Measurements from ENCODE around the gene PTRH2.

DNA sequence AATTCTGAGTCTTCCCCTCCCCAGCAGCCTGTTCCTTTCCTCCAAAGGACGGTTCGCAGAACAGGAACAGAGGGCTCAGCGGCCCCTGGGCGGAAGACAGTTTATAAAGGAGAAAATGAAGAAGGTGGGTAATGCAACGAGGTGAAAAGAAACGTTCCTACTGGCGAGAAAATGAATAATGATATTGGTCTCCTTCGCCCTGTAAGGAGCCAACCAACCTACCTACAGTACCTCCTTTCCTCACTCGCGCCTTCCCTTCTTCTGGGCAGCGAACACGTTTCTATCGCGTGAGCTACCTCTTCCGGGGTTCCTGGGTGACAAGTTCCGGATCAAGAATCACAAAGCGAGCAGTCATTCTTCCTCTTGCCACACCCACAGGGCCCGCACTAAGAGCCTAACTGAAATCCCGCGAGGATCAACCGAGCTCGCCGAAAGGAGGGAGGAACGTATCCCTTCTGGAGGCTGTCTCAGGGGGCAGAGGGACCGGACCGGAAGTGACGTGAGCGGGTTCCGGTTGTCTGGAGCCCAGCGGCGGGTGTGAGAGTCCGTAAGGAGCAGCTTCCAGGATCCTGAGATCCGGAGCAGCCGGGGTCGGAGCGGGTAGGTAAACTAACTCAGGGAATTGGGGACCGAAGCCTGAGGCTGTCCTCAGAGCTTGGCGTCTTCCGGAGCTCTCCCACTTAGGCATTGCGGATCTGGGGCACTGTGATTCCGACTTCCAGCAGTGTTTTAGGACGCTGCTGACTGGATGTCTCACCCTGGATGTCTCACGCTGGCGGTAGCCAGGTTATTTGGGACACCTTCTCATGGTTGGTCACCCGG is at the start of gene PTRH2, which contains the start of gene VMP1:
- TF ChIP-seq, protein P1, sequence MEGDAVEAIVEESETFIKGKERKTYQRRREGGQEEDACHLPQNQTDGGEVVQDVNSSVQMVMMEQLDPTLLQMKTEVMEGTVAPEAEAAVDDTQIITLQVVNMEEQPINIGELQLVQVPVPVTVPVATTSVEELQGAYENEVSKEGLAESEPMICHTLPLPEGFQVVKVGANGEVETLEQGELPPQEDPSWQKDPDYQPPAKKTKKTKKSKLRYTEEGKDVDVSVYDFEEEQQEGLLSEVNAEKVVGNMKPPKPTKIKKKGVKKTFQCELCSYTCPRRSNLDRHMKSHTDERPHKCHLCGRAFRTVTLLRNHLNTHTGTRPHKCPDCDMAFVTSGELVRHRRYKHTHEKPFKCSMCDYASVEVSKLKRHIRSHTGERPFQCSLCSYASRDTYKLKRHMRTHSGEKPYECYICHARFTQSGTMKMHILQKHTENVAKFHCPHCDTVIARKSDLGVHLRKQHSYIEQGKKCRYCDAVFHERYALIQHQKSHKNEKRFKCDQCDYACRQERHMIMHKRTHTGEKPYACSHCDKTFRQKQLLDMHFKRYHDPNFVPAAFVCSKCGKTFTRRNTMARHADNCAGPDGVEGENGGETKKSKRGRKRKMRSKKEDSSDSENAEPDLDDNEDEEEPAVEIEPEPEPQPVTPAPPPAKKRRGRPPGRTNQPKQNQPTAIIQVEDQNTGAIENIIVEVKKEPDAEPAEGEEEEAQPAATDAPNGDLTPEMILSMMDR (IDR thresholded peaks at IDR 0.05 in 2 of 3, conservative IDR thresholded peaks at IDR 0.05 in 1 of 3; ENCODE audit: borderline replicate concordance in 1 of 3, insufficient read depth in 1 of 3, low read depth in 2 of 3, low read length in 2 of 3), result no peak
- peak; percentile 74 for TF ChIP-seq TCF7L2 (IDR thresholded peaks at IDR 0.05; ENCODE audit: borderline replicate concordance, extremely low read depth, insufficient read depth, insufficient read length)
- no peak for TF ChIP-seq ZNF274 (IDR thresholded peaks at IDR 0.05; ENCODE audit: low read depth, low read length)
- TF ChIP-seq POLR2AphosphoS5 (IDR thresholded peaks at IDR 0.05; ENCODE audit: low read depth, low read length), result peak; percentile 94
- no peak; the same call in 1 of the 2 replicates for TF ChIP-seq JUND (IDR thresholded peaks at IDR 0.05)
- TF ChIP-seq POLR2A (IDR thresholded peaks at IDR 0.05; ENCODE audit: borderline replicate concordance, extremely low read depth, insufficient read depth, insufficient read length), result peak; percentile 93
- no peak for TF ChIP-seq EZH2 (IDR thresholded peaks at IDR 0.05)
